NCI-H2081 (cell line): ENCODE results near the gene ADCY7.

Experiments
- DNase-seq, 2 experiments: peaks; one replicate each; lab custom pipeline; 2025; lab: John Stamatoyannopoulos, UW

The ADCY7 gene

GRCh38 chr16:50248845-50249244 lies 17.5 kb upstream of the ADCY7 start:
- no peak for DNase-seq

- DNase-seq: no peak
Observed at GRCh38 chr16:50251375-50252081, 14.8 kb upstream of the ADCY7 start.

DNA sequence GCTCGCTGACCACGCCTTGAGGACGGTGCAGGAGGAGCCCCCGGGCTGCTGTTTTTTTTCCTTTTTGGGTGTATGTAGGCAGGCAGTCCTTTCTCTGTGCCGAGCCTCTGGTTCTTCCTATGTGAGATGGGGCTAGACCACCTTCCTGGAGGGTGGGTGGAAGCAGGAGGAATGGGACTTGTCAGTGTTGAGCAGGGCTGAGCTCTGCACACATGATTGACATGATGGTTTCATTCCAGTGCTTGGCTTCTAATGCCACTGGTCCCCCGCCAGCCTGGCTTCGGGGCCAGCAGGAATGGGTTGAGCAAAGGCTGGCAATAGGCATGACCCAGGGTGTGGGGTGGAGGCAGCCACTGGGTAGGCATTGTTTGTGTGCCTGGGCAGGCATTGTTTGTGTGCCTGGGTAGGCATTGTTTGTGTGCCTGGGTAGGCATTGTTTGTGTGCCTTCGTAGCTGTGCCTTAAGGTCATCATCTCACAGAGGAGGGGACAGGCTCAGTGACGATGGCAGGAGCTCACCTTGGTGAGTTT lies 14.2 kb upstream of the ADCY7 start:
- no peak for DNase-seq

GRCh38 chr16:50252874-50253513 lies 13.4 kb upstream of the ADCY7 start:
- DNase-seq: no peak

- DNase-seq: no peak
Observed at GRCh38 chr16:50253514-50253910, 12.8 kb upstream of the ADCY7 start.

DNA sequence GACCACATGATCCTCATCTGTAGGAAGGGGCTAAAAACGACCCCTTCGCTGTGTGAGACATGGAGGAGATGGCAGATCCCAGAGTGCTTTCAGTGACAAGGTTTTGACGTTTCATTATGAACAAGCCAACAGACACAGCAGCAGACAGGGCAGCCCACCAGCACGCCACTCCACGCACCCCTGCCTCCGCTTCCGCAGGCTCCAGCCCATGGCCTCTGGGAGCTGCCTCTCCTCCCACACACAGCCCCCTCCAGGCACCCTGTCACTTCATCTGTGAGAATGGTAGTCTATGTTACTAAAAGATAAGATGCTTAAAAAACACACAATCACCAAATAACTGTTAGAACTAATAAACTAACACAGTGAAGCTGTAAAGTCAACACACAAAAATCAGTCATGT lies 12.3 kb upstream of the ADCY7 start:
- DNase-seq: no peak

DNA sequence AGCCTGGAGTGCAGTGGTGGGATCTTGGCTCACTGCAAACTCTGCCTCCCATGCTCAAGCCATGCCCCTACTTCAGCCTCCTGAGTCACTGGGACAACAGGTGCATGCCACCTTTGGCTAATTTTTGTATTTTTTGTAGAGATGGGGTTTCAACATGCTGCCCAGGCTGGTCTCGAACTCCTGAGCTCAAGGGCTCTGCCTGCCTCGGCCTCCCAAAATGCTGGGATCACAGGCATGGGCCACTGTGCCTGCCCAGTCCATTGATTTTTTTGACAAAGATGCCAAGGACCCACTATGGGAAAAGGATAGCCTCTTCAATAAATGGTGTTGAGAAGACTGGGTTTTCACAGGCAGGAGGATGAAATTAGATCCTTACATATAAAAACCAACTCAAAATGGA lies 10.8 kb upstream of the ADCY7 start:
- no peak for DNase-seq

- DNase-seq: no peak
Observed at GRCh38 chr16:50256604-50257003, 9.7 kb upstream of the ADCY7 start.

DNA sequence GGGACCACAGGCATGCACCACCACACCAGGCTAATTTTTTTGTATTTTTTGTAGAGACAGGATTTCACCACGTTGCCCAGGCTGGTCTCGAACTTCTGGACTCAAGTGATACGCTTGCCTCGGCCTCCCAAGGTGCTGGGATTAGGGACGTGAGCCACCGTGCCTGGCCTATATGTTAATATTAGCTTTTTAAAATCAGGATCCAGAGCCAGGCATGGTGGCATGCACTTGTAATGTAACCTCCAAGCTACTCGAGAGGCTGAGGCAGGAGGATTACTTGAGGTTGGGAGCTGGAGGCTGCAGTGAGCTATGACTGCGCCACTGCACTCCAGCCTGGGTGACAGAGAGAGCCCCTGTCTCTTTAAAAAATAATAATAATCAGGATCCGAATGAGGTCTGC lies 8.5 kb upstream of the ADCY7 start:
- no peak for DNase-seq

GRCh38 chr16:50259334-50260205 lies 6.8 kb upstream of the ADCY7 start:
- no peak for DNase-seq

DNA sequence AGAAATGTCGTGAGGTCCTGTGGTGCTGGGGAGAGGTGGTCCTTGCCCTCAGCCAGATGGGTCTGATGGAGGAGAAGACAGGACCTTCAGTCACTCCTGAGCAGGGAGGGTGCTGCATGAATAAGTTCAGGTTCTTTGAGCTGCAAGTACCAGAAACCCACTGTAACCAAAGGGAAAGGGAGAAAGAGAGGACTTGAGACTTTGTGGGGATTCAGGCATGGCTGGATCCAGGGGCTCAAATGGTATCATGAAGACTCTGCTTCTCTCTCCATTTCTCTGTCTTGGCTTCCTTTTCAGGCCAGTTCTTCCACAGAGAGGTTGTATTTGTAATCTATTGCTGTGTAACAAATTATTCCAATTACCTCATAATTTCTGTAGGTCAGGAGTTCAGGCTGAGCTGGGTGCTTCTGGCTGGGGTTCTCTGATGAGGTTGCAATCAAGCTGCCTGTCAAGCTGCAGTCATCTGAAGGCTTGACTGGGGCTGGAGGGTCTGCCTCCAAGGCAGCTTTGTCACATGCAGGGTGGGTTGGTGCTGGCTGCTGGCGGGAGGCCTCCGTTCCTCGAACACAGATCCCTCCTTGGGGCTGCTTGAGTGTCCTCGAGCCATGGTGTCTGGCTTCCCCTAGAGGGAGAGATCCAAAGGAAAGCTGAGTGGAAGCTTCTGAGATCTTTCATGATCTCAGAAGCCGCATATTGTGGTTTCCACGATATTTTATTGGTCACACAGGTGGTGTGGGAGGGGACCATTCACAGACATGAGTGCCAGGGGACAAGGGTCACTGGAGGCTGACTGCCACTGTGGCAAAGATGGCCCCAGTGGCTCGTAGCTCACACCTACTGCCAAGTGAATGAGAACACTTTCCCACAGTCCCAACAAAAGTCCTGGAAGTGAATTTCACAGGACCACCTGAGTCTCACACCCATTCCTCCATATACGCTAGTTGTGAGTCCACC lies 5.9 kb upstream of the ADCY7 start:
- no peak for DNase-seq

GRCh38 chr16:50261160-50261706 lies 5.1 kb upstream of the ADCY7 start:
- DNase-seq: no peak

DNA sequence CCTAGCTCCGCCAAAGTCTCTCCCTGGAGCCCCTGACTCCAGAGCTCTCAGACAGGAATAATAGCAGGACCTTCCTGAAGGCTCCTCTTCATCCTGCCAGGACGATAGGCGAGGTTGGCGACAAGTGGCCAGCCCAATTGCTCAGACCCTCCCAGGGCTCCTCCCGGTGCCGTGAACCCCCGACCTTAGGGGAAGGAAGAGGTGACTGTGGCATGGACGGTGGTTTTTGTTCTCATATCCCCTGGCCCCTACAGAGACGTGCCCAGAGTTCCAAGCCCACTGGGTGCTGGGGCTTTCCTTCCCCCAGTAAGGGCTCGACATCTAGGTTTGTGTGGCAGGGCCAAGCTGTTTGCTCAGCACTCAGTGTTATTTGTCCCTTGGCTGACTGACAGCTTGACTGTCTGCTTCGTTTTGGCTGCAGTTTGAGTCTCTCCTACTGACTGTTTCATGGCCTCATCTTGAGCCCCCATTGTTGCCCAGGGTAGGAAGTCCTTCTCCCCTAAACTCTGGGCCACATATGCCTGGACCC lies 4.6 kb upstream of the ADCY7 start:
- DNase-seq: no peak

GRCh38 chr16:50263060-50263909 lies 3.1 kb upstream of the ADCY7 start:
- DNase-seq: no peak

DNA sequence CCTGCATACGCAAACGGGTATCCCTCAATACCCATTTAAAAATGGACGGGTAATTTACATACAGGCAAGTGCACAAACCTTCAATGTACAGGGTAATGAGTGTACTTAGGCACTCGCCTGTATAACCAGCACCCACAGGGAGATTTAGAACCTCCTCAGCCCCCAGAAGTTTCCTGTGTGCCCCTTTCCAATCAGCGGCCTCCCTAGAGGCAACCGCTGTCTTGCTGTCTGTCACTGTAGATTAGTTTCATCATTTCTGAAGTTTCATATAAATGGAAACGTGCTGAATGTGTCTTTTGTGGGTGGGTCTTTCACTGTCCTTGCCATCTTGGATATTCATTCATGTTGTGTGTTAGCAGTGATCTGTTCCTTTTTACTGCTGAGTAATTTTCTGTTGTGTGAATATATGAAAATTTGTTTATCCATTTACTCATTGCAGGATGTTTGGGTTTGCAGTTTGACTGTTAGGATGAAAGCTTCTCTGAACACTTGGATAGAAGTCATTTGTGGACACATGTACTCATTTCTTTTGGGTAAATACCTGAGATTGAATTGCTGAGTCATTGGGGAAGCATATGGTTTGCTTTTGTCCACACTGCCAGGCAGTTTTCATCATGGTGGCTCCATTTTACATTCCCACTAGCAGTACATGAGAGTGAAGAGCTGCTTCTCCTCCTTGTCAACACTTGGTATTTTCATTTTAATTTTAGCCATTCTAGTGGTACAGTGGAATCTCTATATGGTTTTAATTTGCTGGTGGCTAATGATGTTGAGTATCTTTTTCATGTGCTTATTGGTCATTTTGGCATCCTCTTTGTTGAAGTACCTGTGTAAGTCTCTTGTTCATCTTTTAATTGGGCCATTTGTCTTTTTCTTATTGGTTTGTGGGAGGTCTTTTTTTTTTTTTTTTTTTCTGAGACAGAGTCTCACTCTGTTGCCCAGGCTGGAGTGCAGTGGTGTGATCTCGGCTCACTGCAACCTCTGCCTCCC lies 2.1 kb upstream of the ADCY7 start:
- no peak for DNase-seq

- DNase-seq: peak; percentile 22 to 57
Observed at GRCh38 chr16:50265260-50265659, 1.1 kb upstream of the ADCY7 start.

DNA sequence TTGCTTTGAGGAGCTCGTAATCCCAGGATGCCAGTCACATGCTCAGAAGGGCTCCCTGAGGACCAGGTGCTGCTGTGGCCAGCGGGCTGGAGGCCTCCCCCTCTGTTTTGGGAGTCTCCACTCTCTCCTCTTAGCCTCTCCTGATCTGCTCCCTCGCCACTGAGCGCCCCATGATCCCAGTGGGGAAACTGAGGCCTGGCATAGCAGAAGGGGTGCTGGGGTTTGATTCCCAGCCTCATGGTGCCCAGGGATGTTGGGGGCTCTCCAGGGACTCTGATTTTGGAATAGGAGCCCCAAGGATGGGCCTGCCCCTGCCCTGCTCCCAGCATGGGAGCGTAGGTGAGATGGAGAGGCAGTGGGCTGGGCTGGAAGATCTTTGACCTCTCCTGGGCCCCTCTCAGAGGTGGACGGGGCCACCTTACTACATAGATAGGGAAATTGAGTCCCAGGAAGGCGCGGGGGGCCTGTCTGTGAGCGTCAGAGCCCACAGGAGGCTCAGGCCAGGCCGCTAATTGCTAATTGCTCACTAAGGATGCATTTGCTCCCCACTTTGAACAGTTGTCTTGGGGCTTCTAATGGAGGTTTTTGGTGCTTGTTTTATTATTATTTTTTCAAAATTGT lies 525 bp upstream of the ADCY7 start:
- no peak for DNase-seq

DNA sequence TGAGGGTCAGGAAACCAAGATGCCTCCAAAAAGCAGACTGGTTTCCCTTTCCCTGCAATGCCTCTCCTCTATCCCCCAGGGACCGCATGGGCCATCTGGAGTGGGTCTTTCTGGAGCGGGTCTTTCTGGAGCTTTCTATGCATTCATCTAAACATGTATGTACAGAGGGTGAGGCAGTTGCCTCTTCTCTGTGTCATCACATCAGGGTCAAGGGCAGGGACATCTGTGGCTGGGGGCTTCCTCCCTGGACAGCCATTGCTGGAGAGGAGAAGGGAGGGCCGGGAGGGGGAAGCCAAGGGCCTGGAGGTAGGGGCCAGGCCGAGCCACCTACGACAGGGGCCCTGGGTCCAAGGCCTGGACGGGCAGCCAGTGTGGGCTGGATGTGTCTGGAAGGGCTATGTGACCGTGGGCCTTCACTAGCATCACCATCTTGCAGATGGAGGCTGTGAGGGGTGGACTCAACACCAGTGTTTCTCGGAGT lies 840 bp downstream of the ADCY7 start:
- DNase-seq: no peak
